HK-2 (cell line): ENCODE data around the gene PRR12.

ENCODE experiments used
- DNase-seq: peaks from one replicate; pipeline ENCODE4 v3.0.0-alpha.2; 2018; ENCODE audit not compliant: unreplicated experiment

PRR12 gene

DNA sequence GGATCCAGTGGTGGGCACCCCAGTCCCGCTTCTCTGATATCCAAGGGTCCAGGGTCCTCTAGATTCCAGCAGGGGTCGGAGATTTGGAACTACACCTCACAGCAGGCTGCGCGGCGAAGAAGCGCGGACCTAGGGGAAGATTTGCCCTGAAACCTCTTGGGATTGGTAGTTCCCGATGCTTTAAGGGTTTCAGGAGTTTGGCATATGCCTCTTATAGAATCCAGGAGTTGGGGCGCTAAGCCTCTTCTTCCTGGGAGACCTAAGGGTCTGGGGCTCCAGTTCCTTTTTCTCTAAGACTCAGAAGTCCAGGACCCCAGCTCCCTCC, 75.1 kb downstream of the PRR12 start:
- DNase-seq = no peak

DNA sequence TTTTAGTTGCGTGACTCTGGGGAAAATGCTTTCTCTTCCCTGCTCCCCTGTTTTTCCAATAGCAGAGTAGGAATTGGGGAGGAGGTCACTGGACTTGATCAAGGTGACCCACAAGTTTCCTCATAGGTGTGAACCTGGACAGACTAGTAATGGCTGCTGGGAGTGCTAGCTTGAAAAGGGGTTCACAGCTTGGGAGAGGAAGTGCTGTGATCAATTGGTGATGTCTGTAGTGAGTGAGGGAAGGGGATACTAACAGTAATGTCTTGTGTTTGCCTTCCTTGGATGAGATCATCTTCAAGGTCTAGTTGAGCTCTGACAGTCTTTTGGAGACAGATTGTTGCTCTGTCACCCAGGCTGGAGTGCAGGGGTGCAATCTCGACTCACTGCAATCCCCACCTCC, 76.5 kb downstream of the PRR12 start:
- no peak for DNase-seq

DNA sequence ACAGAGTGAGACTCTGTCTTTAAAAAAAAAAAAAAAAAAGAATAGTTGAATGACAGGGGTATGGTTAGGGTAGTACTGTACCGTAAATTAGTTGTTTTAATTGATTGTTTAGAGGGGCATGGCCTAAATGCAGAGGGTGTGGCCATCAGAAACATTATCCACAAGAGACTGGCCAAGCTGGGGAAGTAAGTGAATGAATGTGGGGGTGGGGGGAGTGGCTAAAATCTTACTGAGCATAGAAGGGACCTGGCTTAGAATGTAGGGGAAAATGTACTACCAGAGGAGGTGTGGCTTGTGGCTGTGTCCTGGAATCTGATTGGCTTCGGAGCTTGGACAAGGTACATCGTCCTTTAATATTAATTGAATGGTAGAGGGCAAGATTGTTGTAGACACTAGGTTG, 78.5 kb downstream of the PRR12 start:
- DNase-seq = no peak

DNA sequence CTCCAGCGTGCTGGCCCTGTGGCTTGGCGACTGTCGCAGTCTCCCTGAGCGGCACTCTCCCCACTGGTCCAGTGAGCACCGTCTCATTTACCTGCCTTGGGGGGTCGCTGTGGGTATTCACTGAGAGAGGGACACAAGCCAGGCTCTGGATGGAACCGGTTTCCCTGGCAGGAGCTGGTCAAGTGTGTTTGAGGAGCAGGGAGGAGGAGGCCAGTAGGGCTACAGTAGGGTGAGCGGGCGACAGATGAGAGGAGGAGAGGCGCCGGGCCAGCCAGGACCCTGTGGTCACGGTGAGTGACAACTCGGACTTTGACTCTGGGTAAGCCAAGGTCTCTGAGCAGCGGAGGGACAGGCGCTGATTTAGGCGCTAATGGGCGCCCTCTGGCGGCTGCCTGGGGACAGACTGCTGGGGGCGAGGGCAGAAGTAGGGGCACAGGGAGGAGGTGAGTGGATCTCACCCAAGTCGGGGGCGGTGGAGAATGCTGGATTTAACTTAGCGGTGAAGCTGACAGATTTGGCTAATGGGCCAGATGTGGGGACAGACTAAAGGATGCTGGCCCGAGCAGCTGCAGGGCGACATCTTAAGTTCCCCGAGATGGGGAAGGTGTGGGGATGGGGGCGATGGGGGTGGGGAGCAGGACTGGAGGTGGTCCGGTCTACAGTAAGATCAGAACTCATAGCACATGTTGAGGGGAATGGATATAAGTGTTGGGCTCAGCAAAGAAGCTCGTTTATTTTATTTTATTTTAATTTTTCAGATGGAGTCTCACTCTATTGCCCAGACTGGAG, 81.3 kb downstream of the PRR12 start:
- DNase-seq = no peak
